GM21576 (cell line): ENCODE data around the gene CCDC93.

Experiments used
- ATAC-seq: cut with Tn5 transposase; IDR thresholded peaks from one replicate; pipeline ENCODE4 v1.9.1; 2021; ENCODE audit warnings: mild to moderate bottlenecking, moderate library complexity; ENCODE audit not compliant: unreplicated experiment

CCDC93 gene

GRCh38 chr2:117994729-117995128, 19.1 kb downstream of the CCDC93 start:
- no peak for ATAC-seq

DNA sequence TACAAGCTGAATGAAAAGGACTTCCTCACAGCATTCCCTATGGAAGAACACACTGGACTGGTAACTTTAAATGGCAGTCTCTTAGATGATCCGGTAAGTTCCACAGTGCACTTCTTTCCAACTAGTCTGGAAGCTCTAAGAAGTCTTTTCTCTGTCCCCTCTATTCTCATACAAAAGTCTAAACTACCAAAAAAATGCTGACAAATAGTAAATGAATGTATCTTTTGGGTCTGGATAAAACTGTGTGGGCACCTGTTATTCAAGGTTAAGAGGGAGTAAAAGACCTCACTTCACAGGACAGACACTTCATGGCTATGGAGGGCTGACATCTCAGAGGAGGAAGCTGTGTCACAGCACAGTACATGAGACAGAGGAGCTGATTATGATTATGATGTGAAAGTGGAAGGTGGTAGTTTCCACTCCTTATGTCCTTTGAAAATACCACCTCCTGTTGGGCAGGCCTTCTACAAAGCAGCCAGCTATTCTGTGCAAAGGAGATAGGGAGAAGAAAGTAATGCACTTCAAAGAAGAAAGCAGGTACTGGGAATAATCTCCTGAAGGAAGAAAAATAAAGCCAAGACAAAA, 23.9 kb downstream of the CCDC93 start:
- ATAC-seq = no peak

- no peak for ATAC-seq
These were observed 26.7 kb downstream of the CCDC93 start for GRCh38 chr2:117987121-117987520.

DNA sequence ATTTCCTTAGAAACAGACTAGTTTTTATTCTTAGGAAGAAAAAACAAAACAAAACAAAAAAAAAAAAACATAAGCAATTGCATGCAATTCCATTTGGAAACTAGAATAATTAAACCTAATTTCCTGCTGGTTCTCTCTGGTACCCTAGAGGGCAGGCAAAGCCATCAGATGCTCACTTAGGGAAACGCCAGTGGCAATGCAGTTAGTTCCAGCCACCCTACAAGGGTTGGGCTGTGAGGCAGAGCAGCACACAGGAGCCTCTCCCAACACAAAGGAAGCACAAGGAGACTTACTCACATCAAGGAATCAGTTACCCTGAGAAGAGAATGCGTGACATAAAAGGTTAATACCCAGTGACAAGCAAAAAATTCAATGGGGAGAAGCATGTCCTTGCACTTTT, 28.8 kb downstream of the CCDC93 start:
- no peak for ATAC-seq

- no peak for ATAC-seq
These were observed 29.7 kb downstream of the CCDC93 start for GRCh38 chr2:117984208-117984607.

DNA sequence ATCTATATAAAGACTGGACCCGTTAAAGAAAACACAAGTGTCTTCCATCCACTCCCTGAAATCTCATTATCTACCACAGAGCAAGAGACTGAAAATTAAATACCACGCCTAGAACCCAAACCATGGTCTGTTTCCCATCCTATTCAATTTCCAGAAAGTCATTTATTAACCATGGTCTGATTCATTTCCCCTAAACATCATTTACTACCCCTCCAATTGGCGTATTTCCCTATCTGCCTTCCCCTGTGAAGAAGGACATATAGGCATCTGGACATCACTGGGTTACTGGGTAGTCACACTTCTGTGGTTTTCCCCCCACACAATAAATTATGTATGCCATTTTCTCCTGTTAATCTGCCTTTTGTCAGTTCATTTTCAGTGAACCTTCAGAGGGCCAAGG, 30.8 kb downstream of the CCDC93 start:
- ATAC-seq = no peak

- ATAC-seq = no peak
These were observed 31.4 kb downstream of the CCDC93 start for GRCh38 chr2:117982376-117983033.

GRCh38 chr2:117981810-117982209, 32.1 kb downstream of the CCDC93 start:
- ATAC-seq = no peak

DNA sequence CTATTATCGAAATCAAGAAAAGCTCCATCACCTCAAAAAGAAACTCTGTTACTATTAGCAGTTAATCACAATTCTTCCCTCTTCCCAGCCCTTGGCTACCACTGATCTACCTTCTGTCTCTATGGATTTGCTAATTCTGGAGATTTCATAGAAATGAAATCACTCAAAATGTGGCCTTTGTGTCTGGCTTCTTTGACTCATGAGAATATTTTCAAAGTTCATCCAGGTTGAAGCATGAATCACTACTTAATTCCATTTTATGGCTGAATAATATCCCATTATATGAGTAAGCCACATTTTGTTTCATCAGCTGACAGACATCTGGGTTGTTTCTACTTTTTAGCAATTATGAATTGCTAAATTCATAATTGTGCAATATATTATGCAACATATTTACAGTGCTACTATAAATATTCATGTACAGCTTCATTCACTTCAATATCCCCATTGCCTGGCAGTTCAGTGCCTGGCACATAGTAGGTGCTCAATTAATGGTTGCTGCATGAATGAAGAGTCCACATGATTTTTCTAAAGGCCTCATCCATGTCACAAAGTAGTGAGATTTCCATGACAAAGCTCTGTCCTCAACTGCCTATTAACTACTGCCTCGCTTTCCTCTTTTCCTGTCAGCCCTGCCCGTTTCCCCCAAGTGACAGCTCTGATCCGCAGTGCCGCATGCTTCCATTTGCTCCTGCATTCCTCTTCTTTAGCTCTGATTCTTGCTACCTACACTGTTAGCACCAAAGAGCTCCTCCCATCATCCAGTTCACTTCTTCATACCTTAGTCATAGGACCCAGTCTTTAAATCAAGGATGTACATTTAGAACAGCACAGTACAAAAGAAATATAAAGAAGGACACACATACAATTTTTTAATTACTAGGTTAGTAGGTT, 32.8 kb downstream of the CCDC93 start:
- ATAC-seq = no peak

DNA sequence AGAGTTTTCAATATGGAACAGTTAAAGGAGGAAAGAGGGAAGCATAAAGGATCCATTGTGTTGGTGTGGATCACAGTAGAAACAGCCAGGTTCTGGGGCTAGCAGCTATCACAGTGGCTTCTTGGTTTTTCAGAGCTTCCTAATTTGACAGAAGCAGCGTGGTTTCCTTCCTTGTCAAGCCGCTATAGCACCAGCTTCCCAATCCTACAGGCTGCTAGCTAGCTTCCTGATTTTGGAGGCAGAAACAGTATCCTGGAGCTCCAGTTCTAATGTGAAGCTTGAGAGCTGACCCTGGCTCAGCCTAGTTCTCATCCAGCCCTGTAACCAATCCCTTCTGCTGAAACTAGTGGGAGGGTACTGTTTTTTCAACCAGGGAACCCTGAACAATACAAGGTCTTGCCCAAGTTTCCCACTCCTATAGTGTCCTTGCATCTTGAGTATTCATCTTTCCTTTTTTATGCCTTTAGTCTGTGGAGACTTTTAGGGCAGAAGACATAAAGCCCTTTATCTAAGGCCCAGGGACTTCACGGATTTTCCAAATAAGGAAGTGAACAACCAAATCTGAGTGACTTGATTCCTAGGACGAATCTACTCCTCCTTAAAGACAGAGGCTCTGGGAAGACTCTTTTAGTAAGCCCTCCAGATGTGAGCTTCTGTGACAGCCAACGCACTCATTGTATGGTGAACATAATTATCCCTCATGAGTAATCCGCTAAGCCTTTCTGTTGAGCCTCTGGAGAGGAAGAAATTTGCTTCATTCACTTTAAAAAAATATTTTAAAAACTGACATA, 33.8 kb downstream of the CCDC93 start:
- no peak for ATAC-seq

DNA sequence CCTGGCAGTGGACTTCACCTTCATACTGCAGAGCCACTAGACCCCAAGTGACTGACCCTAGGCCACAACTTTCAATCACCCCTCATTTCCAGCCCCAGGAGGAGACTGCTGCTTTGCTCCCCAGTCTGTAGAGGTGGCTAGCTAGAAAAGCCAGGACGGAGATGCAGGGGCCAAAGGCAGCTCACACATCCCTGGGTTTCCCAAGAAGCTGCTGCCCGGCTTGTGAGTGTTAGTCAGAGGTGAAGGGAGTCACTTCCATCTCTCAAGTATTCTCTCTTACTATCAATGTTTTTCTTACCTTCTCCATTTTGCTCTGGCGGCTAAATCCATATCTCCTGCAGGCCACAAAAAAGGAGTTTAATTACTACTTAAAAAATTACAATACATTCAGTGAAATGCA, 36.2 kb downstream of the CCDC93 start:
- ATAC-seq = no peak

- no peak for ATAC-seq
These were observed 37.3 kb downstream of the CCDC93 start for GRCh38 chr2:117976581-117976980.

- ATAC-seq = no peak
These were observed 40.3 kb downstream of the CCDC93 start for GRCh38 chr2:117973498-117974082.

GRCh38 chr2:117972476-117973123, 41.3 kb downstream of the CCDC93 start:
- no peak for ATAC-seq

- no peak for ATAC-seq
These were observed 45.1 kb downstream of the CCDC93 start for GRCh38 chr2:117968722-117969121.

GRCh38 chr2:117967977-117968718, 45.7 kb downstream of the CCDC93 start:
- ATAC-seq = no peak

- no peak for ATAC-seq
These were observed 50.4 kb downstream of the CCDC93 start for GRCh38 chr2:117963446-117963845.

DNA sequence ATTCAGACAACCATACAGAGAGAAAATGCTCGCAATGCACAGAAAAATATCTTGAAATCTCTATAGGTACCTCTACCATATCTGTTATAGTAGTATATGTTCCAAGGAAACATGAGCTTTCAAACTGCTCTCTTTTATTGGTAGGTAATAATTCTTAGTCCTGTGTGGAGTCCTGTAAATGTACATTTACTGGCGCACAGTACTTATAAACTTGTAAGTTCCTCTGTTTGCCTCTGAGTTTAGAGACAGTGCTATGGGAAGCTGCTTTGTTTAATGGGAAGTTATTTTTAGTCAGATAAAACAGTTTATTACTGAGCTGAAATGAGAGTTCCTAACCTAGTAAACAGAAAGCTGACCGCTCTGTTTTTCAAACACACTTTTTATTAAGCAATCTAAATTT, 52.7 kb downstream of the CCDC93 start:
- no peak for ATAC-seq

- no peak for ATAC-seq
These were observed 53.6 kb downstream of the CCDC93 start for GRCh38 chr2:117960231-117960630.

DNA sequence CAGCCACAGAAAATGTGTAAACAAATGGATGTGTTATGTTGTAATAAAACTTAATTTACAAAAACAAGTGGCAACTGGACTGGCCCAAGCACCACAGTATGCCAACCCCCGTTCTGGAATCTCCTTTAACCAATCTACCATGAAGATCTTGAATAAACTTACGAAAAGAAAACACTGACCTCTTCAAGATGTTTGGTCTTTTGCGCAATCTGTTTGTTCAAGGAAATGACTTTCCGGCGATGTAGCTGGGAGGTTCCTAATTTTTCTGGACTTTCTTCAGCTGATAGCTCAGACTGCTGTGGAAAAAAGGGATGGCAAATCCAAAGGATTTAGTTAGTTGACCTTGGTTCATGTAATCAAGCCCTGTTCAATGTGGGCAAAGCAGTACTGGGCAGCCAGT, 55.7 kb downstream of the CCDC93 start:
- no peak for ATAC-seq
